Activated CD8-positive, alpha-beta T cell treated with anti-CD3 and anti-CD28 coated beads, Interleukin-2, amount 10 ng/mL, durations not matched to agents 7 days and 5 days (primary cell): ENCODE measurements around the gene CASP1. TPM values are rescaled to one million over a fixed set of nuclear protein-coding genes. Genes with fewer than 3 reads are reported as not detected.

Source experiments
- ATAC-seq: fragments of 150-1000 bp; cut with Tn5 transposase; one replicate; pipeline ENCODE4 v1.10.0; 2021; ENCODE audit warnings: moderate library complexity
- CTCF ChIA-PET: fragments of 350-600 bp; sonication (Branson Sonifier 250); formaldehyde crosslinking; loops from one replicate; lab custom pipeline; 2021; ENCODE audit warnings: antibody characterized with exemption; lab: Charles Lee
- POLR2A ChIA-PET: fragments of 350-600 bp; sonication (Branson Sonifier 250); formaldehyde crosslinking; loops from one replicate; lab custom pipeline; 2021; ENCODE audit warnings: antibody characterized with exemption; lab: Charles Lee
- DNase-seq: peaks from one replicate; pipeline ENCODE4 v3.0.0-alpha.2; 2020
- H3K27ac Mint-ChIP-seq: one replicate; pipeline ENCODE4 v1.8.0; 2021; ENCODE audit warnings: mild to moderate bottlenecking, mixed read lengths
- H3K27me3 Mint-ChIP-seq: one replicate; pipeline ENCODE4 v1.8.0; 2021; ENCODE audit warnings: low read depth, mixed read lengths
- H3K36me3 Mint-ChIP-seq: one replicate; pipeline ENCODE4 v1.8.0; 2021; ENCODE audit warnings: low read depth, mixed read lengths
- H3K4me1 Mint-ChIP-seq: one replicate; pipeline ENCODE4 v1.8.0; 2021; ENCODE audit warnings: low read depth, mixed read lengths
- H3K4me3 Mint-ChIP-seq: one replicate; pipeline ENCODE4 v1.8.0; 2021; ENCODE audit warnings: mild to moderate bottlenecking, mixed read lengths
- H3K9me3 Mint-ChIP-seq: one replicate; pipeline ENCODE4 v1.8.0; 2022; ENCODE audit warnings: mixed read lengths; ENCODE audit not compliant: insufficient read depth
- total RNA-seq, 2 experiments: library from RNA; stranded (reverse); gene quantifications; one replicate each; pipeline ENCODE4 v1.2.3, GENCODE V29; 2021

The CASP1 gene
- total RNA-seq, 2 experiments from 2014 or later = 87.6 to 97.8 TPM

GRCh38 chr11:105004021-105004420 is 30.9 kb downstream of the CASP1 start:
- Mint-ChIP-seq H3K27ac (no peak overlapping the region), H3K36me3 (no peaks in the 10 kb centered on the region), H3K4me3 (no peak overlapping the region), H3K4me1 (peaks cover 4% of the 10 kb centered on the region), H3K9me3 (no peaks in the 10 kb centered on the region), H3K27me3 (no peaks in the 10 kb centered on the region)
- ATAC-seq = no peak
- DNase-seq = no peak
- POLR2A ChIA-PET = no interaction called here
- CTCF ChIA-PET = no interaction called here

DNA sequence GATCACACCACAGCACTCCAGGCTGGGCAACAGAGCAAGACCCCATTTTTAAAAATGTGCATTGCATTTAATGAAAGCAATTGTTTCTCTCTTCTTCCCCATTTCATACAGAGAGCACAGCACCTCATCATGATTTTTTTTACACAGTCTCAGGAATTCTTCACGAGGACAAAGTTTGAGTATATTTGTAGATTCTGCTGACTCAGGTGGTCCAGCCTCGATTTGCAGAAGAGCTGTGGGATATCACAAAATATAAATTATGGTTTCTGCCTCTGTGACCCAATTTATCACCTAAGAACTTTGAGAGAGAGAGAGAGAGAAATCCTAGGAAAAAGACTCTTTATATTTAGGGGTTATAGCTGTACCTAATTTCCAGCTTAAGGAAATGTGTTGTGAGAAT is 31.8 kb downstream of the CASP1 start:
- Mint-ChIP-seq H3K27ac (no peak overlapping the region), H3K4me1 (peaks cover 4% of the 10 kb centered on the region), H3K36me3 (no peaks in the 10 kb centered on the region), H3K9me3 (no peaks in the 10 kb centered on the region), H3K27me3 (no peaks in the 10 kb centered on the region), H3K4me3 (no peak overlapping the region)
- POLR2A ChIA-PET = no interaction called here
- ATAC-seq (no peak), DNase-seq (no peak)
- CTCF ChIA-PET = no interaction called here

DNA sequence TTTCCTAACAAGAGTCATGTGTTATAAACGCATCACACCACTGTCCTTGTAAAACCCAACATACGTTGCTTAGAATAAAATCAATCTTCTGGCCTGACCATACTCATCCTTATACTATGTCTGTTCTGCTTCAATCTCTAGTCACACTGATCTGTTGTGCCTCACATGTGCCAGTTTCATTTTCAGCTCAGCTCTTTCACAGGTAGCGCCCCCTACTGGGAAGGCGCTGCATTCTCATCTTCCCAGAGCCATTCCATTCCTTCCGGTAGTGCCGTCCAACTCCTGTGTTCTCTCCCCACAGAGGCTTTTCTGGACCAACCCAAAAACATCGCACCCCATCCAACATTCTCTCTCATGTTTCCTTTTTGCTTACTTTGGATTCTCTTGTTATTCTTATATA is 34.1 kb downstream of the CASP1 start:
- ChIA-PET CTCF (interaction anchor here (0.6 to 1.8 kb wide), 8 partner anchors 11 to 177 kb away, joined by 3 to 8 read pairs (median 5); no protein-coding TSS in a partner anchor), POLR2A (no interaction called here)
- H3K4me1 Mint-ChIP-seq = peaks cover 4% of the 10 kb centered on the region
- no peaks in the 10 kb centered on the region for H3K9me3 Mint-ChIP-seq
- no peak overlapping the region for H3K4me3 Mint-ChIP-seq
- ATAC-seq (peak; percentile 61), DNase-seq (peak; percentile 58)
- no peak overlapping the region for H3K27ac Mint-ChIP-seq
- no peaks in the 10 kb centered on the region for H3K27me3 Mint-ChIP-seq
- no peaks in the 10 kb centered on the region for H3K36me3 Mint-ChIP-seq

DNA sequence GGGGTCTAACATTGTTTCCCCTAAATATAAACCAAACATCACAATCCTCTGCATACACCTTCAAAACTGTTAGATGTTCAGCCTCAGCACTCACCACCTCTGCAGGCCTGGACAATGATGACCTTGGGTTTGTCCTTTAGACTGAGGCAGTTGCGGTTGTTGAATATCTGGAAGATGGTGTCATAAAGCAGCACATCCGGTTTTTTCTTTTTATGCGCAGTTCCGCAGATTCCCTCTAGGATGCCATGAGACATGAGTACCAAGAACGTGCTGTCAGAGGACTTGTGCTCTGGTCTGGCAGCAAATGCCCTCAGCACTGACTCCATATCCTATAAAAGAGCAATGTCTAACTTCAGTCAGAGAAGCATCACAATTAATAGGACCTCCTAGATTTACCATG is 34.8 kb downstream of the CASP1 start:
- Mint-ChIP-seq H3K4me3 (no peak overlapping the region), H3K27me3 (no peaks in the 10 kb centered on the region)

GRCh38 chr11:104999721-105000120 is 35.2 kb downstream of the CASP1 start:
- no peaks in the 10 kb centered on the region for H3K27me3 Mint-ChIP-seq
- ChIA-PET CTCF (no interaction called here), POLR2A (interaction anchor here (0.6 kb wide), 1 partner anchor 114 kb away, joined by 3 read pairs; no protein-coding TSS in a partner anchor)
- H3K9me3 Mint-ChIP-seq = no peaks in the 10 kb centered on the region
- no peak overlapping the region for H3K27ac Mint-ChIP-seq
- DNase-seq = no peak
- no peaks in the 10 kb centered on the region for H3K36me3 Mint-ChIP-seq
- H3K4me1 Mint-ChIP-seq = peaks cover 8% of the 10 kb centered on the region
- no peak for ATAC-seq
- no peak overlapping the region for H3K4me3 Mint-ChIP-seq

More for the DNA sequence above, 34.8 kb downstream of the CASP1 start:
- Mint-ChIP-seq H3K36me3 (no peaks in the 10 kb centered on the region), H3K9me3 (no peaks in the 10 kb centered on the region), H3K4me1 (peaks cover 4% of the 10 kb centered on the region), H3K27ac (no peak overlapping the region)
- POLR2A ChIA-PET = no interaction called here
- DNase-seq (no peak), ATAC-seq (no peak)
- CTCF ChIA-PET = interaction anchor here (0.6 to 1.8 kb wide), 7 partner anchors 11 to 177 kb away, joined by 3 to 8 read pairs (median 6); no protein-coding TSS in a partner anchor

- Mint-ChIP-seq H3K27me3 (no peaks in the 10 kb centered on the region), H3K27ac (no peak overlapping the region), H3K4me1 (peaks cover 15% of the 10 kb centered on the region), H3K36me3 (no peaks in the 10 kb centered on the region), H3K9me3 (peaks cover 3% of the 10 kb centered on the region), H3K4me3 (no peak overlapping the region)
- DNase-seq (no peak), ATAC-seq (no peak)
- POLR2A ChIA-PET = no interaction called here
- CTCF ChIA-PET = no interaction called here
These were observed 37.7 kb downstream of the CASP1 start for GRCh38 chr11:104997288-104997687.

- ATAC-seq (no peak), DNase-seq (no peak)
- peaks cover 3% of the 10 kb centered on the region for H3K9me3 Mint-ChIP-seq
- ChIA-PET CTCF (no interaction called here), POLR2A (no interaction called here)
- H3K36me3 Mint-ChIP-seq = no peaks in the 10 kb centered on the region
- no peak overlapping the region for H3K27ac Mint-ChIP-seq
- H3K4me3 Mint-ChIP-seq = no peak overlapping the region
- H3K27me3 Mint-ChIP-seq = no peaks in the 10 kb centered on the region
- H3K4me1 Mint-ChIP-seq = peaks cover 11% of the 10 kb centered on the region
These were observed 39.9 kb downstream of the CASP1 start for GRCh38 chr11:104995001-104995408.

GRCh38 chr11:104992781-104993180 is 42.2 kb downstream of the CASP1 start:
- Mint-ChIP-seq H3K36me3 (no peaks in the 10 kb centered on the region), H3K4me3 (no peak overlapping the region), H3K27ac (no peak overlapping the region), H3K9me3 (peaks cover 3% of the 10 kb centered on the region), H3K4me1 (peaks cover 11% of the 10 kb centered on the region), H3K27me3 (no peaks in the 10 kb centered on the region)
- ChIA-PET CTCF (no interaction called here), POLR2A (no interaction called here)
- DNase-seq = no peak
- ATAC-seq = no peak

GRCh38 chr11:104991994-104992393 is 43.0 kb downstream of the CASP1 start:
- ATAC-seq (no peak), DNase-seq (no peak)
- H3K4me1 Mint-ChIP-seq = peaks cover 11% of the 10 kb centered on the region
- ChIA-PET CTCF (no interaction called here), POLR2A (no interaction called here)
- no peak overlapping the region for H3K4me3 Mint-ChIP-seq
- H3K36me3 Mint-ChIP-seq = no peaks in the 10 kb centered on the region
- no peak overlapping the region for H3K27ac Mint-ChIP-seq
- no peaks in the 10 kb centered on the region for H3K27me3 Mint-ChIP-seq
- H3K9me3 Mint-ChIP-seq = peaks cover 3% of the 10 kb centered on the region

GRCh38 chr11:104984808-104985207 is 50.1 kb downstream of the CASP1 start:
- no peaks in the 10 kb centered on the region for H3K4me1 Mint-ChIP-seq
- DNase-seq (no peak), ATAC-seq (no peak)
- no peaks in the 10 kb centered on the region for H3K9me3 Mint-ChIP-seq
- POLR2A ChIA-PET = no interaction called here
- no peak overlapping the region for H3K4me3 Mint-ChIP-seq
- H3K27me3 Mint-ChIP-seq = no peaks in the 10 kb centered on the region
- no peak overlapping the region for H3K27ac Mint-ChIP-seq
- no peaks in the 10 kb centered on the region for H3K36me3 Mint-ChIP-seq
- CTCF ChIA-PET = interaction anchor here (1.1 kb wide), 1 partner anchor 16 kb away, joined by 3 read pairs; no protein-coding TSS in a partner anchor

- ATAC-seq (no peak), DNase-seq (no peak)
- Mint-ChIP-seq H3K4me3 (no peak overlapping the region), H3K9me3 (peaks cover under 1% of the 10 kb centered on the region), H3K27ac (no peak overlapping the region), H3K4me1 (no peaks in the 10 kb centered on the region), H3K36me3 (peaks cover 2% of the 10 kb centered on the region), H3K27me3 (no peaks in the 10 kb centered on the region)
- ChIA-PET POLR2A (no interaction called here), CTCF (no interaction called here)
These were observed 55.1 kb downstream of the CASP1 start for GRCh38 chr11:104979839-104980238.
